Karpas-422 (cell line): ENCODE results near the gene POP4. TPM values are rescaled to one million over a fixed set of nuclear protein-coding genes. Genes with fewer than 3 reads are reported as not detected.

Experiments used
- DNase-seq: peaks from one replicate; pipeline ENCODE4 v3.0.0-alpha.2; 2015
- H2AFZ ChIP-seq: fragments of 200-600 bp; sonication (generic); 2 replicates; pipeline ENCODE4 v1.6.1; 2014; ENCODE audit warnings: antibody characterized with exemption, low read length, mixed read lengths
- H3K27ac ChIP-seq: fragments of 200-600 bp; sonication (generic); 2 replicates; pipeline ENCODE4 v1.5.1; 2014; ENCODE audit warnings: mild to moderate bottlenecking, low read length, moderate library complexity
- H3K27me3 ChIP-seq: fragments of 200-600 bp; sonication (generic); 2 replicates; pipeline ENCODE4 v1.6.1; 2014; ENCODE audit warnings: low read length, mixed read lengths
- H3K36me3 ChIP-seq: fragments of 200-600 bp; sonication (generic); 2 replicates; pipeline ENCODE4 v1.6.1; 2014; ENCODE audit warnings: low read length, mixed read lengths; ENCODE audit not compliant: insufficient read depth
- H3K4me1 ChIP-seq: fragments of 200-600 bp; sonication (generic); 2 replicates; pipeline ENCODE4 v1.6.1; 2014; ENCODE audit warnings: mild to moderate bottlenecking, low read length, mixed read lengths
- H3K4me2 ChIP-seq: fragments of 200-600 bp; sonication (generic); 2 replicates; pipeline ENCODE4 v1.6.1; 2014; ENCODE audit warnings: low read length, low read depth, mild to moderate bottlenecking; ENCODE audit not compliant: poor library complexity, severe bottlenecking
- H3K4me3 ChIP-seq: fragments of 200-600 bp; sonication (generic); 2 replicates; pipeline ENCODE4 v1.5.1; 2014; ENCODE audit warnings: mild to moderate bottlenecking, antibody characterized with exemption, low read length, mixed read lengths
- H3K79me2 ChIP-seq: fragments of 200-600 bp; sonication (generic); 2 replicates; pipeline ENCODE4 v1.6.1; 2014; ENCODE audit warnings: mild to moderate bottlenecking, low read length, mixed read lengths
- H3K9ac ChIP-seq: fragments of 200-600 bp; sonication (generic); 2 replicates; pipeline ENCODE4 v1.6.0; 2014; ENCODE audit warnings: low read length
- H3K9me2 ChIP-seq: fragments of 200-600 bp; sonication (generic), shearing (Covaris generic); replicated peaks from 2 replicates; pipeline ENCODE4 v1.6.0; 2014; ENCODE audit warnings: mild to moderate bottlenecking, low read length, moderate library complexity; ENCODE audit not compliant: insufficient read depth
- H3K9me3 ChIP-seq: fragments of 300-700, 200-600 bp; sonication (generic); 2 replicates; pipeline ENCODE4 v1.6.1; 2014; ENCODE audit warnings: low read length, mixed read lengths
- H4K20me1 ChIP-seq: fragments of 200-600 bp; sonication (generic); 2 replicates; pipeline ENCODE4 v1.6.1; 2014; ENCODE audit warnings: mild to moderate bottlenecking, antibody characterized with exemption, low read length, low read depth; ENCODE audit not compliant: insufficient read depth
- total RNA-seq: library from RNA; depleted of rRNA; stranded (reverse); fragments of >200 nt; shearing (Covaris generic); gene quantifications from 2 replicates; pipeline ENCODE4 v1.2.3, GENCODE V29; 2014; ENCODE audit warnings: low replicate concordance

The POP4 gene
- total RNA-seq, 1 experiment from 2014 or later = 92.7 TPM

- peaks cover 17% of the 10 kb centered on the region for H3K4me1 ChIP-seq
- H3K27ac ChIP-seq = no peak overlapping the region
- H3K27me3 ChIP-seq = no peaks in the 10 kb centered on the region
- H3K4me2 ChIP-seq = peak overlapping the region; percentile 21
- peaks cover 6% of the 10 kb centered on the region for H3K36me3 ChIP-seq
- H2AFZ ChIP-seq = no peak overlapping the region
- peaks cover 15% of the 10 kb centered on the region for H3K79me2 ChIP-seq
- no peaks in the 10 kb centered on the region for H4K20me1 ChIP-seq
- peak overlapping the region; percentile 1; the same call in 1 of the 2 replicates for H3K9ac ChIP-seq
- H3K4me3 ChIP-seq = no peak overlapping the region
- DNase-seq = peak; percentile 93
- H3K9me3 ChIP-seq = no peaks in the 10 kb centered on the region
- H3K9me2 ChIP-seq = no peaks in the 10 kb centered on the region
Measured at GRCh38 chr19:29610574-29611271, 4.6 kb downstream of the POP4 start.

GRCh38 chr19:29612121-29612520 lies 6.0 kb downstream of the POP4 start:
- H2AFZ ChIP-seq = no peak overlapping the region
- no peaks in the 10 kb centered on the region for H3K27me3 ChIP-seq
- no peak overlapping the region for H3K27ac ChIP-seq
- peaks cover 12% of the 10 kb centered on the region for H3K4me1 ChIP-seq
- no peaks in the 10 kb centered on the region for H3K9me3 ChIP-seq
- no peak overlapping the region for H3K9ac ChIP-seq
- no peak overlapping the region for H3K4me3 ChIP-seq
- DNase-seq = no peak
- peaks cover 5% of the 10 kb centered on the region for H3K79me2 ChIP-seq
- H3K36me3 ChIP-seq = peaks cover 6% of the 10 kb centered on the region
- H4K20me1 ChIP-seq = no peaks in the 10 kb centered on the region
- H3K9me2 ChIP-seq = no peaks in the 10 kb centered on the region
- H3K4me2 ChIP-seq = no peak overlapping the region

GRCh38 chr19:29612801-29613595 lies 6.9 kb downstream of the POP4 start:
- peaks cover 6% of the 10 kb centered on the region for H3K4me1 ChIP-seq
- no peak for DNase-seq
- no peaks in the 10 kb centered on the region for H3K27me3 ChIP-seq
- H3K27ac ChIP-seq = no peak overlapping the region
- H3K4me3 ChIP-seq = no peak overlapping the region
- no peaks in the 10 kb centered on the region for H3K79me2 ChIP-seq
- H2AFZ ChIP-seq = no peak overlapping the region
- peaks cover 6% of the 10 kb centered on the region for H3K36me3 ChIP-seq
- no peaks in the 10 kb centered on the region for H3K9me3 ChIP-seq
- no peak overlapping the region for H3K4me2 ChIP-seq
- H4K20me1 ChIP-seq = no peaks in the 10 kb centered on the region
- no peak overlapping the region for H3K9ac ChIP-seq
- H3K9me2 ChIP-seq = no peaks in the 10 kb centered on the region

GRCh38 chr19:29614046-29614445 lies 8.0 kb downstream of the POP4 start:
- Histone ChIP-seq H3K4me3 (no peak overlapping the region), H3K9ac (no peak overlapping the region), H3K9me3 (no peaks in the 10 kb centered on the region), H3K4me1 (peaks cover 6% of the 10 kb centered on the region), H4K20me1 (no peaks in the 10 kb centered on the region), H3K79me2 (no peaks in the 10 kb centered on the region), H3K27ac (no peak overlapping the region), H3K27me3 (no peaks in the 10 kb centered on the region), H3K4me2 (no peak overlapping the region), H2AFZ (no peak overlapping the region), H3K36me3 (peaks cover 6% of the 10 kb centered on the region), H3K9me2 (no peaks in the 10 kb centered on the region)
- no peak for DNase-seq

GRCh38 chr19:29614780-29615179 lies 8.7 kb downstream of the POP4 start:
- no peak overlapping the region for H3K27ac ChIP-seq
- H3K9me3 ChIP-seq = no peaks in the 10 kb centered on the region
- no peak for DNase-seq
- no peak overlapping the region for H3K9ac ChIP-seq
- no peaks in the 10 kb centered on the region for H3K79me2 ChIP-seq
- H4K20me1 ChIP-seq = no peaks in the 10 kb centered on the region
- H3K9me2 ChIP-seq = no peaks in the 10 kb centered on the region
- H3K4me2 ChIP-seq = no peak overlapping the region
- H3K4me1 ChIP-seq = peaks cover 6% of the 10 kb centered on the region
- H3K36me3 ChIP-seq = peaks cover 6% of the 10 kb centered on the region
- no peaks in the 10 kb centered on the region for H3K27me3 ChIP-seq
- H3K4me3 ChIP-seq = no peak overlapping the region
- no peak overlapping the region for H2AFZ ChIP-seq

- Histone ChIP-seq H3K9me3 (no peaks in the 10 kb centered on the region), H3K36me3 (peaks cover 6% of the 10 kb centered on the region), H3K4me2 (no peak overlapping the region), H3K9ac (no peak overlapping the region), H3K27ac (no peak overlapping the region), H3K9me2 (no peaks in the 10 kb centered on the region), H3K79me2 (no peaks in the 10 kb centered on the region), H2AFZ (no peak overlapping the region), H4K20me1 (no peaks in the 10 kb centered on the region), H3K4me3 (no peak overlapping the region), H3K27me3 (no peaks in the 10 kb centered on the region), H3K4me1 (peaks cover 3% of the 10 kb centered on the region)
- DNase-seq = no peak
Measured at GRCh38 chr19:29615891-29616425, 9.9 kb downstream of the POP4 start.

GRCh38 chr19:29616541-29616940 lies 10.5 kb downstream of the POP4 start:
- Histone ChIP-seq H3K36me3 (peaks cover 3% of the 10 kb centered on the region), H3K4me2 (no peak overlapping the region), H2AFZ (no peak overlapping the region), H3K4me1 (no peaks in the 10 kb centered on the region), H3K9me2 (no peaks in the 10 kb centered on the region), H3K4me3 (no peak overlapping the region), H3K79me2 (no peaks in the 10 kb centered on the region), H4K20me1 (no peaks in the 10 kb centered on the region), H3K27ac (no peak overlapping the region), H3K27me3 (no peaks in the 10 kb centered on the region), H3K9me3 (no peaks in the 10 kb centered on the region), H3K9ac (no peak overlapping the region)
- no peak for DNase-seq
